Dermis blood vessel endothelial cell (primary cell): ENCODE data around the gene CDIPT. TPM values are rescaled to one million over a fixed set of nuclear protein-coding genes. Genes with fewer than 3 reads are reported as not detected.
A peak's percentile ranks its signal among the peaks of the same experiment; 100 is the strongest.
"Not testable (repeated sequence)": the region's sequence is repeated elsewhere in the genome, so short reads cannot be mapped to it uniquely, and the experiment has no call there.

Experiments
- DNase-seq: peaks from one replicate; pipeline ENCODE4 v3.0.0; 2010
- total RNA-seq: library from RNA; depleted of rRNA; stranded (reverse); fragments of >200 nt; gene quantifications from 2 replicates; pipeline ENCODE4 v1.2.3, GENCODE V29; 2014

Gene CDIPT
- total RNA-seq, 1 donor from 2014 or later = 107 TPM

GRCh38 chr16:29857133-29857760 is 5.8 kb downstream of the CDIPT start:
- DNase-seq = no peak

GRCh38 chr16:29854520-29855100 is 8.4 kb downstream of the CDIPT start:
- DNase-seq = no peak

DNA sequence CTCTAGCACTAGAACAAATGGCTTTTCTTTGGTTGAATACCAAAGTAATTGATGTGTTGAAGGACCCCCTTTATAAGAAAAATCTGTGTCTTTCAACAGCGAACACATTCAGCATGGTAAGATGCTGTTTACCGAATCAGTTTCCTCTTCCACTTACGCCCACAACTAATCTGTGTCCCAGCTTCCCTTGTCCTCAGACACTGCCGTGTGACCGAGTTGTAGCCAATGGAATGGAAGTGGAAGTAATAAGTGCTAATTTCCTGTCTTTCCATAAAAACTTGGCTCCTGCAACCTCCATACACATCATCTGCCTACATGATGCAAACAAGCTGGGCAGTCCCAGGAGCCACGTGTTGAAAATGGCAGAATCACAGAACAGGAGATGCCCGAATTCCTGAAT is 10.4 kb downstream of the CDIPT start:
- peak; percentile 95 for DNase-seq

GRCh38 chr16:29850998-29851397 is 12.0 kb downstream of the CDIPT start:
- no peak for DNase-seq

GRCh38 chr16:29849505-29849904 is 13.5 kb downstream of the CDIPT start:
- DNase-seq = no peak

GRCh38 chr16:29848420-29849297 is 14.4 kb downstream of the CDIPT start:
- DNase-seq = peak; percentile 83

DNA sequence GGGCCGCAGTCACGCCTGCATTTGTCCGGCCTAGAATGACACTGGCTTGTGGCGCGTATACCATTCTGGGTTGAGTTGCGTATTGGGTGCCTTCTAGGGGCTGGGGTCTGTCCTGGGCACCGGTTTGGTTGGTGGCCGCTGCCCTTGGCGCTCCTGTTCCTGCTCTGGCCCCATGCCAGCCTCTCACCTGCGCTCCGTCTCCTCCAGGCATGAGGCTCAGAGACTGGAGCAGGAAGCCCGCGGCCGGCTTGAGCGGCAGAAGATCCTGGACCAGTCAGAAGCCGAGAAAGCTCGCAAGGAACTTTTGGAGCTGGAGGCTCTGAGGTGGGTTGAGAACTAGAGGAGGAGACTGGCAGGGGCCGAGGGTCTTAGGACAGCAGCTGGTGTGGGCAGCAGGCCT is 17.4 kb downstream of the CDIPT start:
- DNase-seq = no peak

- no peak for DNase-seq
These were observed 18.3 kb downstream of the CDIPT start for GRCh38 chr16:29844575-29845331.

DNA sequence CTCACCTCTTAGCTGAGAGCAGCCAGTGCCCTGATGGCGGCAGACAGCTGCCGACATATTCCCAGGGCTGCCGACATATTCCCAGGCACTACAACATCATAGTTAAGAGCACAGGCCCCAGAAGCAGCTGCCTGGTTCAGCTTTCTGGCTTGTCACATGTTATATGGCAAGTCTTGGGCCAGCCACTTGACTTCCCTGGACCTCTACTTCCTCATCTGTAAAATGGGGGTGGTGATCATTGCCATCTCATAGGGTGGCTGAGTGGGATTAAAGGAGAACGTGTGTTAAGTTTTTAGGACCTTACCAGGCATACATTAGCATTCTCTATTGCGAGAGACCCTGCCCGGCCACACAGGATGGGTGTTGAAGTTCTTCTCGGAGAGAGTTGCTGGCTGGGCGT is 19.1 kb downstream of the CDIPT start:
- DNase-seq = no peak

GRCh38 chr16:29842732-29843346 is 20.2 kb downstream of the CDIPT start:
- DNase-seq = no peak

DNA sequence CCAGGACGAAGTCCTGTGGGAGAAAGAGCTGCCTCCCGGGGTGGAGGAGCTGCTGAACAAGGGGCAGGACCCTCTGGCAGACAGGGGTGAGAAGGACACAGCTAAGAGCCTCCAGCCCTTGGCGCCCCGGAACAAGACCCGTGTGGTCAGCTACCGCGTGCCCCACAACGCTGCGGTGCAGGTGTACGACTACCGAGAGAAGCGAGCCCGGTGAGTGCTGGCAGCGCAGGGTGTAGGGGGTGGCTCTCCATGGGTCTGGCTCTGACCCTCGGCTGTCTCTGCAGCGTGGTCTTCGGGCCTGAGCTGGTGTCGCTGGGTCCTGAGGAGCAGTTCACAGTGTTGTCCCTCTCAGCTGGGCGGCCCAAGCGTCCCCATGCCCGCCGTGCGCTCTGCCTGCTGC is 21.4 kb downstream of the CDIPT start:
- no peak for DNase-seq

DNA sequence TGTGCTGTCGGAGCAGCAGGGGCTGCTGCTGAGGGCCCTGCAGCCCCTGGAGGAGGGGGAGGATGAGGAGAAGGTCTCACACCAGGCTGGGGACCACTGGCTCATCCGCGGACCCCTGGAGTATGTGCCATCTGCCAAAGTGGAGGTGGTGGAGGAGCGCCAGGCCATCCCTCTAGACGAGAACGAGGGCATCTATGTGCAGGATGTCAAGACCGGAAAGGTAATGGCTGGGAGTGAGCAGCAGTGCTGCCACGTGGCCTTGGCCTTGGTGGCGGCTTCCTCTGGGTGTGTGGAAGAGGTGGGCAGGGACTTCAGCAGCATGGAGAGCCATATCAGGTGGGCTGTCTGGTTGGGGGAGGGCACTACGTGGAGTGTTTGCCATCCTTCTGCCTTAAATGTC is 22.8 kb downstream of the CDIPT start:
- no peak for DNase-seq

DNA sequence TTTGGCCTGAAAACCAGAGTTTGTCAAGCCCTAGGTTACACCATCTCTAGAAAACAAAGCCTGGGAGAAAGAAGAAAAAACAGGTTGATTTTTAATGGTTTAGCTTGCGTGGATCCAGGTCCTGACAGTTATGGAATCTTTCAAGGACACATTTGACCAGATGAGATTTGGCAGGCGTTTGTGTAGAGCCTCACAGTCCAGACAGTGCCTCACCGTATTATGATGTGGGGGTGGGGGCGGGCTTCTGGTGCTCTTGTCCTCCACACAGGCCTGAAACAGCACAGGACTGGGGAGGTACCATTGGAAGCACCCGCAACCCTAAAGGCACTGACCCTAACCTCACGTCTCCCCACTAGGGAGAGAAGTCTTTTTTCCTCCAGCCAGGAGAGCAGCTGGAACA is 23.2 kb downstream of the CDIPT start:
- no peak for DNase-seq

GRCh38 chr16:29837841-29838240 is 25.2 kb downstream of the CDIPT start:
- DNase-seq = peak; percentile 60

DNA sequence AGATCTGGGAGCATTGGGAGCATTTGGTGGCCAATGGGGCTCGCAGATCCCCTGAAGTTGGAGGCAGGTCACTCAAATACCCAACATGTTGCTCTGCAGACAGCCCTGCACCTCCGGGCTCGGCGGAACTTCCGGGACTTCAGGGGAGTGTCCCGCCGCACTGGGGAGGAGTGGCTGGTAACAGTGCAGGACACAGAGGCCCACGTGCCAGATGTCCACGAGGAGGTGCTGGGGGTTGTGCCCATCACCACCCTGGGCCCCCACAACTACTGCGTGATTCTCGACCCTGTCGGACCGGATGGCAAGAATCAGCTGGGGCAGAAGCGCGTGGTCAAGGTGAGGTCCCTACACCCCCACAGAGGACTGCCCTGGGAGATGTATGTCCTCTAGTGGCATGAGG is 26.4 kb downstream of the CDIPT start:
- DNase-seq = no peak

DNA sequence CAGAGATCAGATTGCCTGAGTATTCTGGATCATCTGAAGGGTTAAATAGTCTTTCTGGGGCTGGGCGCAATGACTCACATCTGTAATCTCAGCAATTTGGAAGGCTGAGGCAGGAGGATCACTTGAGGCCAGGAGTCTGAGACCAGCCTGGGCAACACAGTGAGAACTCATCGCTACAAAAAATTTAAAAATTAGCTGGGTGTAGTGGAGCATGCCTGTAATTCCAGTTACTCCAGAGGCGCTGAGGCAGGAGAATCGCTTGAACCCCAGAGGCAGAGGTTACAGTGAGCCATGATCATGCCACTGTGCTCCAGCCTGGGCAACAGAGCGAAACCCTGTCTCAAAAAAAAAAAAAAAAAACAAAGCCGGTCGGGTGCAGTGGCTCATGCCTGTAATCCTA is 27.1 kb downstream of the CDIPT start:
- DNase-seq = no peak

DNA sequence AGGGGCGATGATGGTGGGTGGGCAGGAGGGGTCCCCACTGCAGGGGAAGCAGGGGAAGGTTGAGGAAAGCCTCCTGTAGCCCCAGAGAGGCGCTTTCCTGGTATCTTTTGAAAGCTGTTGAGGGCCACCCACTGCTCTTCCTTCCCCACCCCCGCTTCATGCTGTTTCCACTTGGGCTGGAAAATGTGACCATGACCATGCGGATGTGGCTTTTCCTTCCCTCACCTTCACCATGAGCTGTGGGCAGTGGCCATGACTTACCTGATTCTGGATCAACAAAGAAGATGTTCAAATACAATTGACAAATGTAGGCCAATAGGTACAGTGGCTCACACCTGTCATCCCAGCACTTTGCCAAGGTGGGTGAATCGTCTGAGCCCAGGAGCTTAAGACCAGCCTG is 28.9 kb downstream of the CDIPT start:
- DNase-seq = no peak

GRCh38 chr16:29833219-29833618 is 29.8 kb downstream of the CDIPT start:
- not testable (repeated sequence) for DNase-seq

DNA sequence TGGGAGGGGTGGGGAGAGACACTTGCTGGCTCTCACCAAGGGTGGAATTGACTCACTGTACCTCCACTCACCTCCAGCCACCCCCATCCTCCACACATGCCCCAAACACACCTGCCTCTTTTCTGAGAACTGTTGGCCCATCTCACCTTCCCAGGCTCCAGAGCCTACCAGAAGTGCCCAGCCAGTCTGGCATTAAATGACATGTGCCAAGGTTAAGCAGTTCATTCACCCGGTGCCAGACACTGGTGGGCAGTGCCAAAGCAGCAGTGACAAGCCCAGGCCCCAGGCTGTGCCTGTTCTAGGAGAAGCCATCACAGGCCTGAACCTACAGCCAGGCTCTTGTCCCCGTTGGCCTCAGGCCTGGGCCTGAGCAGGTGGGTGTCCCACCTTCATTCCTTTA is 31.5 kb downstream of the CDIPT start:
- no peak for DNase-seq

- no peak for DNase-seq
These were observed 32.3 kb downstream of the CDIPT start for GRCh38 chr16:29830774-29831173.

DNA sequence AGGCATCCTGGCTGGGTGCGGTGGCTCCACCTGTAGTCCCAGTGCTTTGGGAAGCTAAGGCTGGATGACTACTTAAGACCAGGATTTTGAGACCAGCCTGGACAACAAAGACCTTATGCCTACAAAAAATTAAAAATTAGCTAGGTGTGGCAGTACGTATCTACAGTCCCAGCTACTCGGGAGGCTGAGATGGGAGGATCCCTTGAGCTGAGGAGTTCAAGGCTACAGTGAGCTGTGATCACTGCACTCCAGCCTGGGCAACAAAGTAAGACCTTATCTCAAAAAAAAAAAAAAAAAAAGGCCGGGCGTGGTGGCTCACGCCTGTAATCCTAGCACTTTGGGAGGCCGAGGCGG is 36.7 kb downstream of the CDIPT start:
- no peak for DNase-seq

DNA sequence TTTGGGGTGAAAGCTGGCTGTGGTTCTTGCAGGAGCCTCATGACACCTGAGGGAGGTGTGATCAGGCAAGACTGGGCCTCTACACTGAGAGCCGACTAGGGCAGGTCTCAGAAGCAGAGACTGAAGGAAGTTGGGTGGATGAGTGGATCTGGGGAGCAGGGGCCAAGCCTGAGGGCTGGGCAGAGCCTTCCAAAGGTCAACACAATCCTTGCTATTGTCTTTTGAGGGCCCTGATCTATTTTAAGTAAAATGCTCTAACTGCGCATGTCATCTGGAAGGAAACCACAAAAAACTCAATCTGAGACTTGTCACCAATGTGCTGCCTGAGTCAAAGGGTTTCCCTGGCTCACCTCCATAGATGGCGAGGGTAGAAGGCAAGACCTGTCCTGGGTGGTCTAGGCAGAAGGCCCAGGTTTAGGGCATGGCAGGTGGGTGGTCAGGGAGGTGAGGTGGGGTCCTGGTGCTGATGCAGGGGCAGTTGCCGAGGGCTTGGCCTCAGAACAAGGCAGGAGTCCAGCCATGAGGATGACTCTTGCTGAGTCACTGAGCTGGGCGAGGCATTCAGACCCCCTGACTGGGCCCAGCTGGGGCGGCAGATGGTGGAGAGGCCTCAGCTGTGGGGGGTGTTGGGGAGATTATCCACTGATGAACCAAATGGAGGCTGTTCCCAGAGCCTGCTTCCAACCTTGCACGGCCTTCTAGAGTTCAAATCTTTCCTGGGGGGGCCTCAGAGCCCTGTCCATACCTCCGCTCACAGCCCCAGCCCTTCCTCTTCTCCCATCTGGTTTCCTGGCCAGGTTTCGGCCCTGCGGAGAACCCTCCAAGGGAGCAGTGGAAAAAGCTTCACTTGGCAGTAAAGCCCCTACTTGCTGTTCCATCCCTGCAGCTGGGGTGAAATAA is 37.6 kb downstream of the CDIPT start:
- DNase-seq = peak; percentile 66
